SKM-1 (cell line): ENCODE results near the gene PIGC.

Source experiments
- DNase-seq: peaks from one replicate; lab custom pipeline; 2025; ENCODE audit not compliant: unreplicated experiment; lab: John Stamatoyannopoulos, UW

The PIGC gene

GRCh38 chr1:172400722-172401105, 43.2 kb downstream of the PIGC start:
- no peak for DNase-seq

DNA sequence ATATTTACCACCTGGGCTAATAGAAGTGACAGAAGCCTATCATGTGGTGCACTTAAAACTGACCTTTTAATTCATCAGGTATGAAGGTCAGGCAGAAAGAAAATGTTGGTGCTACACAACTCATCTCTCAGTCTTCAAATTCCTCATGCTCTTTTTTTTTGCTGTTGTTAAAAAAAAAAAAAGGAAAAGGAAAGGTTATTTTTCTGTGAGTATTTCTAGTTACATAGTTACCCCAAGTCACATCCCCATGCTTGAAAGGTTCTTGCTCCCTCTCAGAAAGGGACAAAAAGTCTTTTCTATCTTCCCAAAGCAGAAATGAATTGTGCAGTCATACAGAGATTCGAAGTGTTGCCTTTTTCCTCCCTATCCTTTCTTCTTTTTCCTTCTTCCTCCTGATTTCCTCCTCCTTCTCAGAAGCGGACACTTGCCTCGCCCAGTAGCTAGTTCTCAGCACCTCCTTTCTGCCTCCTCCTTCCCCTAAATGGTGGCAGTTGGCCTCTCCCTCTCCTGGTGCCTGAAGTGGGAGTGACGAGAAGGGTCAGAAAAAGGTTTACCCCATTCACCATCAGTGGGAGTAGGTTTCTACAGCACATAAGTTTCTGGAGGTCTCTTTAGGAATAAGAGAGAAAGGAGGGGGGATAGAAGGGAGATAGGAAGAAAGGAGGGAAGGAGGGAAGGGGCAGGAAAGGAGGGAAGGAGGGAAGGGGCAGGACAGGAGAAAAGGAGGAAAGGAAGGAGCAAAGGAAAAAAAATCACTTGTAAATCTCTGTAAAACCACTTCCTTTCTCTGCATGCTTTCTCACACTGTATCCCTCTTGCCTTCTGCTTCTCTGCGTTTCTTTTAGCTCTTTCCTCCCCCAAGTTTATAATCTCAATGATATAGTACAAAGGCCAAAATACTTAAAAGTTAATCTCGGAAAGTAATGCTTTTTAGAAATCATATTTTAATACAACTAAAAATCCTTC, 43.8 kb downstream of the PIGC start:
- DNase-seq = no peak

GRCh38 chr1:172398970-172399755, 44.7 kb downstream of the PIGC start:
- no peak for DNase-seq

- DNase-seq = no peak
Observed at GRCh38 chr1:172398193-172398592, 45.7 kb downstream of the PIGC start.

GRCh38 chr1:172397633-172398032, 46.2 kb downstream of the PIGC start:
- DNase-seq = no peak

DNA sequence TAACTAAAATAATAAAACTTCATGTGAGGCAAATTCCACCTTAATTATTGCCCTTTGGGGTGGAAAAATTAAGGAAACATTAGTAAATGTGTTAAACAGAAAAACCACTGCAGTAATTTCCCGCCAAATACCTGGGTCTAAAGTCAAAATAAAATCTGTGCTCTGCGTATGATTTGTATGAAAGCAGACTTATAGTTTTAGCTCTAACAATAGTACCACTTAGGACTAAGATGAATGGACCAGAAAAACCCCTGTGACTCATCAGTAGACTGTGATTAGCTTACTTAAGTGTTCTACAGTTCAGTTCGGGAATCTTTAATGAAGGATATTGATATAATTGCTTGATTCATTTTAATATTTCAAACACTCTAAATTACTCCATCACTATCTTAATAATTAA, 46.6 kb downstream of the PIGC start:
- DNase-seq = no peak

DNA sequence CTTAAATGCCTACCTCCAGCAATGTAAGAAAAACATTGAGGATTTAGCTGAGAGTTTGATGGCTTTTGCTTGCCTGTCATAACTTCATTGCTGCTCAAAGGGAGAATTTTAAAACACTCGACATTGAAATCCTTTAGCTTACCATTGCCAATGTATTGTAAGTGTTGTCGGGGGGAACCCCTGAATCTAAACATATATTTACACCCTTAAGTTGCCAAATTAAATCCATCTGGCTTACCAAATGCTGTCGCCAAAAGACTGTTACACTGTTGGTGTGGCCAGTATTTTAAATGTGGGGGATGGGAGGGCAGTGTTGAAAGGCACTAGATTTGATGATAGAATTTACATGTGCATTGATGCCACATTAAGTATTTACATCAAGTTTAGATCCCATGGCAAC, 48.3 kb downstream of the PIGC start:
- no peak for DNase-seq

DNA sequence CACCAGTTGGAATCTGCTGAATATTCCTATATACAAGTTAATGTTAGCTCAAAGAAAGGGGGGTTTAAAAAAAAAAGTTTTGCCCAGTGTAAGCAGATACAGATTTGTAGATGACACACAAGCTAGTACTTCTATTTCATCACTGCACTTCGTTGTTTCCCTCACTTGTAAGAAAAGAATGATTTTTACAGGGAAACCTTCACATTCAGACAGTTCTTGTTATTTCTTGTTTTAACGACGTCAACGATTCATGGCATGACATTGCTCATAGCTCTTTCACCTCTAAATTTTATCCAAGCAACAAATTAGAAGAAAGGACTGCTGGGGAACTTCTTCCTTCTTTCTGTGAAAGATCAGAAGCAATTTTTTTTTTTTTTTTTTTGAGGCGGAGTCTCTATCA, 49.1 kb downstream of the PIGC start:
- DNase-seq = no peak

- DNase-seq = no peak
Observed at GRCh38 chr1:172394141-172394751, 49.6 kb downstream of the PIGC start.

- no peak for DNase-seq
Observed at GRCh38 chr1:172393354-172393753, 50.5 kb downstream of the PIGC start.

DNA sequence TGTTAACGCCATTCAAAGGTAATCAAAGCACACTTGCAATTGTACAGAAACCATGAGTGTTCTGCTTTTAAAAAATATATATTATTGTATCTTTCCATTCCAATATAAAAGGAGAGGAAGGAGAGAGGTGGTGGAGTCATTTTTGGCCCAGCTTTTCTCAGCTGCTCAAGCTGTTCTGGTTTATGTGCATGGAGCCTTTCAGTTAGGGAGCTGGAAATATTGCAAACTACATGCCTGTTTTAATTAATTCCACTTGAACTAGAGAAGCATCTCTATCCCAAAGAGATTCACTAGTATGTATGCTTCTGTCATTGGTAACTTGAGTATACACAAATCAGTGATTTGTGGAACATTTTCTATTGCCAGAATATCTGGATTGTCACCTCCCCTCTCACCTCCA, 51.9 kb downstream of the PIGC start:
- DNase-seq = no peak
